Measurements from ENCODE around the gene GSTM4.
A peak's percentile ranks its signal among the peaks of the same experiment; 100 is the strongest.

GRCh38 chr1:109649491-109649914 lies 6.4 kb upstream of the GSTM4 start:
- TF ChIP-seq CEBPB (IDR thresholded peaks at IDR 0.05; ENCODE audit: low read depth, low read length) (no peak), SMC3 (IDR thresholded peaks at IDR 0.05; ENCODE audit: low read depth, low read length) (no peak), POLR2A (IDR thresholded peaks at IDR 0.05; ENCODE audit: low read depth, low read length) (no peak), CTCF (conservative IDR thresholded peaks at IDR 0.05; ENCODE audit: low read depth, low read length) (peak; percentile 33)
